GM21423 (cell line): ENCODE data around the gene TMEM139.

Experiments used
- ATAC-seq: cut with Tn5 transposase; IDR thresholded peaks from one replicate; pipeline ENCODE4 v1.9.1; 2021; ENCODE audit warnings: mild to moderate bottlenecking, moderate library complexity; ENCODE audit not compliant: unreplicated experiment

Gene TMEM139

GRCh38 chr7:143321734-143322133 is 37.0 kb downstream of the TMEM139 start:
- no peak for ATAC-seq

- ATAC-seq: no peak
These were observed 38.2 kb downstream of the TMEM139 start for GRCh38 chr7:143322760-143323633.

- no peak for ATAC-seq
These were observed 38.9 kb downstream of the TMEM139 start for GRCh38 chr7:143323653-143324052.

- ATAC-seq: peak; percentile 60
These were observed 40.5 kb downstream of the TMEM139 start for GRCh38 chr7:143325240-143325639.

- ATAC-seq: no peak
These were observed 43.1 kb downstream of the TMEM139 start for GRCh38 chr7:143327903-143328302.

- no peak for ATAC-seq
These were observed 44.9 kb downstream of the TMEM139 start for GRCh38 chr7:143329471-143330170.

GRCh38 chr7:143331179-143331801 is 46.5 kb downstream of the TMEM139 start:
- ATAC-seq: no peak

GRCh38 chr7:143334244-143334643 is 49.5 kb downstream of the TMEM139 start:
- ATAC-seq: no peak

GRCh38 chr7:143337216-143337615 is 52.5 kb downstream of the TMEM139 start:
- no peak for ATAC-seq
